Retinal pigment epithelial cell (primary cell): ENCODE measurements around the gene CNOT10.

ENCODE experiments used
- DNase-seq: peaks from one replicate; pipeline ENCODE4 v3.0.0-alpha.2; 2010; ENCODE audit warnings: low read depth
- H3K4me3 ChIP-seq: 2 replicates; pipeline ENCODE4 v1.5.1; 2011; ENCODE audit warnings: mild to moderate bottlenecking, low read length, control low read depth, moderate library complexity
- TF ChIP-seq, protein P1 (sequence below): conservative IDR thresholded peaks from 2 replicates; pipeline ENCODE4 v1.5.1; 2011; ENCODE audit warnings: low read depth, low read length, control low read depth, inconsistent platforms

Gene CNOT10

GRCh38 chr3:32696523-32696922 is 11.5 kb downstream of the CNOT10 start:
- no peak for DNase-seq
- TF ChIP-seq, protein P1, sequence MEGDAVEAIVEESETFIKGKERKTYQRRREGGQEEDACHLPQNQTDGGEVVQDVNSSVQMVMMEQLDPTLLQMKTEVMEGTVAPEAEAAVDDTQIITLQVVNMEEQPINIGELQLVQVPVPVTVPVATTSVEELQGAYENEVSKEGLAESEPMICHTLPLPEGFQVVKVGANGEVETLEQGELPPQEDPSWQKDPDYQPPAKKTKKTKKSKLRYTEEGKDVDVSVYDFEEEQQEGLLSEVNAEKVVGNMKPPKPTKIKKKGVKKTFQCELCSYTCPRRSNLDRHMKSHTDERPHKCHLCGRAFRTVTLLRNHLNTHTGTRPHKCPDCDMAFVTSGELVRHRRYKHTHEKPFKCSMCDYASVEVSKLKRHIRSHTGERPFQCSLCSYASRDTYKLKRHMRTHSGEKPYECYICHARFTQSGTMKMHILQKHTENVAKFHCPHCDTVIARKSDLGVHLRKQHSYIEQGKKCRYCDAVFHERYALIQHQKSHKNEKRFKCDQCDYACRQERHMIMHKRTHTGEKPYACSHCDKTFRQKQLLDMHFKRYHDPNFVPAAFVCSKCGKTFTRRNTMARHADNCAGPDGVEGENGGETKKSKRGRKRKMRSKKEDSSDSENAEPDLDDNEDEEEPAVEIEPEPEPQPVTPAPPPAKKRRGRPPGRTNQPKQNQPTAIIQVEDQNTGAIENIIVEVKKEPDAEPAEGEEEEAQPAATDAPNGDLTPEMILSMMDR: no peak
- H3K4me3 ChIP-seq: no peak overlapping the region

DNA sequence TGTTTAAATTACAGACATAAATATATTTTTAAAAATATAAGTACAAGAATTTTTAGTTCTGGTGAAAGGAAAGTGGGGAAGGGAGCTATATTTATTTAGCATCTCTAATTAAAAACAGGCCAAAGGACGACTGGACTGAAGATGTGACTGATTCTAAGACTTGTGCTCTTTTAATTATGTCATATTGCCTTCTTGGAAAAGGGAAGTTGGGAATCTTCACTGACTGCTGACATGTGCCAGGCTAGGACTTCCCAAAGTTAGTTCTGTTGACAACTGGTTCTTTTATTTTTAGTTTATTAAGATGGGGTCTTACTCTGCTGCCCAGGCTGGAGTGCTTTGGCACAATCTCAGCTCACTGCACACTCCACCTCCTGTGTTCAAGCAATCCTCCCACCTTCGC is 13.5 kb downstream of the CNOT10 start:
- DNase-seq: no peak
- H3K4me3 ChIP-seq: no peak overlapping the region
- TF ChIP-seq, protein P1: no peak

- H3K4me3 ChIP-seq: no peak overlapping the region
- TF ChIP-seq, protein P1: no peak
- no peak for DNase-seq
Measured at GRCh38 chr3:32699429-32699828, 14.4 kb downstream of the CNOT10 start.

- TF ChIP-seq, protein P1: no peak
- H3K4me3 ChIP-seq: no peak overlapping the region
- no peak for DNase-seq
Measured at GRCh38 chr3:32700244-32700643, 15.3 kb downstream of the CNOT10 start.

DNA sequence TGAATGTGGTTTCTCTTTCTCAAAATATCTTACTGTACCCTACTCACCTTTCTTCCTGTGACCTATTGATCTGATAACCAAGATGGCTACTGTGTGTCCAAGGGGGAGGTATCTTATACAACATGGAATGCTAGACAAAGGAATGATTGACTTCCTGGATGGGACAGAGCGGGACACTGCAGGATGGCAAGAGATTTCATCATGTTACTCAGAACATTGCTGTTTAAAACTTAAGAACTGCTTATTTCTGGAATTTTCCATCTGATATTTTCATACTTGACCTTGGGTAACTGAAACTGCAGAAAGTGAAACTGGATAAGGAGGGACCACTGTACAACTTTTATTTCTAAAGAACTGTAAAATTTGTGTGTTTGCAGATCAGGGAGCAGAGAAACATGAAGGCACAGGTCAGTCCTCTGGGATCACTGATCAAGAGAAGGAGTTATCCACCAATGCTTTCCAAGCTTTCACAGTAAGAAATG is 18.5 kb downstream of the CNOT10 start:
- TF ChIP-seq, protein P1: no peak
- H3K4me3 ChIP-seq: no peak overlapping the region
- DNase-seq: no peak

DNA sequence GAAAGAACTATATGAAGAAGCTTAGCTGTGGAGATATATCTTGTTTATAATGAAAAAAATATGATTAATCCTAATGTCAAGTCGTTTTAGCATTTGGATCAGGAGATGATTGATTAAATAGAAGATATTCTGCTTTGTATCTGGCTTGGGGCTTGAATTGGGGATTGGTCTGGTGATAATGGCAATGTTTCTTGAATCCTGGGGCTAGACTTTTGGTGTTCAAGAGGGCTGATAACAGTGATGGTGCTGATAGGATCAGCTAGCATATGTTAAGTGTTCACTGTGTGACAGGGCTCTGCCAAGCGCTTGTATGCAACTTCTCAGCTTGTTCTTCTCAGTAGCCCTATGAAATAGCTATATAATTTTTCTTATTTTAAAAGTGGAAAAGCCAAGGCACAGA is 20.2 kb downstream of the CNOT10 start:
- DNase-seq: no peak

More for the DNA sequence above, 20.2 kb downstream of the CNOT10 start:
- H3K4me3 ChIP-seq: no peak overlapping the region
- TF ChIP-seq, protein P1: no peak
